Loucy (cell line): ENCODE measurements around the gene TMEM217.
A peak's percentile ranks its signal among the peaks of the same experiment; 100 is the strongest.

Source experiments
- H2AFZ ChIP-seq: fragments of 200-600 bp; sonication (generic); 2 replicates; pipeline ENCODE4 v1.6.0; 2016; ENCODE audit warnings: antibody characterized with exemption, mild to moderate bottlenecking, low read length, moderate library complexity
- H3F3A ChIP-seq: fragments of 200-600 bp; 2 replicates; pipeline ENCODE4 v1.6.0; 2016; ENCODE audit warnings: antibody characterized with exemption, low read depth, mild to moderate bottlenecking
- H3K27me3 ChIP-seq: fragments of 200-600 bp; sonication (generic); 2 replicates; pipeline ENCODE4 v1.6.1; 2014; ENCODE audit warnings: low read length, mild to moderate bottlenecking; ENCODE audit not compliant: insufficient read depth, poor library complexity, severe bottlenecking
- H3K36me3 ChIP-seq: fragments of 200-600 bp; sonication (generic); 2 replicates; pipeline ENCODE4 v1.6.1; 2016; ENCODE audit warnings: low read length; ENCODE audit not compliant: insufficient read depth
- H3K4me1 ChIP-seq: fragments of 200-600 bp; sonication (generic); 2 replicates; pipeline ENCODE4 v1.5.1; 2014; ENCODE audit warnings: low read length, mild to moderate bottlenecking; ENCODE audit not compliant: insufficient read depth, poor library complexity, severe bottlenecking
- H3K4me2 ChIP-seq: fragments of 200-600 bp; sonication (generic); 2 replicates; pipeline ENCODE4 v1.6.0; 2014; ENCODE audit warnings: antibody characterized with exemption, low read length, low read depth, mild to moderate bottlenecking; ENCODE audit not compliant: poor library complexity, severe bottlenecking
- H3K4me3 ChIP-seq: fragments of 200-600 bp; sonication (generic); 2 replicates; pipeline ENCODE4 v1.5.1; 2014; ENCODE audit warnings: low read length, mild to moderate bottlenecking, mixed read lengths; ENCODE audit not compliant: poor library complexity, severe bottlenecking
- H3K79me2 ChIP-seq: fragments of 200-600 bp; sonication (generic); 2 replicates; pipeline ENCODE4 v1.6.1; 2014; ENCODE audit warnings: low read length; ENCODE audit not compliant: insufficient read depth
- H3K9ac ChIP-seq: fragments of 200-600 bp; sonication (generic); 2 replicates; pipeline ENCODE4 v1.6.0; 2014; ENCODE audit warnings: mild to moderate bottlenecking, low read depth, low read length, moderate library complexity; ENCODE audit not compliant: poor library complexity, severe bottlenecking
- H3K9me2 ChIP-seq: fragments of 200-600 bp; sonication (generic); replicated peaks from 2 replicates; pipeline ENCODE4 v1.6.1; 2016; ENCODE audit warnings: low read depth, low read length, mixed read lengths
- H3K9me3 ChIP-seq: fragments of 200-600 bp; sonication (generic); 2 replicates; pipeline ENCODE4 v1.6.1; 2014; ENCODE audit warnings: mild to moderate bottlenecking, antibody characterized with exemption, low read length, low read depth; ENCODE audit not compliant: insufficient read depth
- H4K20me1 ChIP-seq: fragments of 200-600 bp; sonication (generic); 2 replicates; pipeline ENCODE4 v1.6.0; 2014; ENCODE audit warnings: antibody characterized with exemption, low read length, mild to moderate bottlenecking; ENCODE audit not compliant: insufficient read depth, poor library complexity, severe bottlenecking
- EZH2phosphoT487 ChIP-seq: fragments of 200-600 bp; IDR thresholded peaks from 2 replicates; pipeline ENCODE4 v1.6.1; 2018; ENCODE audit warnings: antibody characterized with exemption, mild to moderate bottlenecking, moderate library complexity, borderline replicate concordance
- TF ChIP-seq, protein P1 (sequence below): fragments of 200-600 bp; sonication (generic); conservative IDR thresholded peaks from 2 replicates; pipeline ENCODE4 v1.5.1; 2014; ENCODE audit warnings: mild to moderate bottlenecking, antibody characterized with exemption, low read length

The TMEM217 gene

DNA sequence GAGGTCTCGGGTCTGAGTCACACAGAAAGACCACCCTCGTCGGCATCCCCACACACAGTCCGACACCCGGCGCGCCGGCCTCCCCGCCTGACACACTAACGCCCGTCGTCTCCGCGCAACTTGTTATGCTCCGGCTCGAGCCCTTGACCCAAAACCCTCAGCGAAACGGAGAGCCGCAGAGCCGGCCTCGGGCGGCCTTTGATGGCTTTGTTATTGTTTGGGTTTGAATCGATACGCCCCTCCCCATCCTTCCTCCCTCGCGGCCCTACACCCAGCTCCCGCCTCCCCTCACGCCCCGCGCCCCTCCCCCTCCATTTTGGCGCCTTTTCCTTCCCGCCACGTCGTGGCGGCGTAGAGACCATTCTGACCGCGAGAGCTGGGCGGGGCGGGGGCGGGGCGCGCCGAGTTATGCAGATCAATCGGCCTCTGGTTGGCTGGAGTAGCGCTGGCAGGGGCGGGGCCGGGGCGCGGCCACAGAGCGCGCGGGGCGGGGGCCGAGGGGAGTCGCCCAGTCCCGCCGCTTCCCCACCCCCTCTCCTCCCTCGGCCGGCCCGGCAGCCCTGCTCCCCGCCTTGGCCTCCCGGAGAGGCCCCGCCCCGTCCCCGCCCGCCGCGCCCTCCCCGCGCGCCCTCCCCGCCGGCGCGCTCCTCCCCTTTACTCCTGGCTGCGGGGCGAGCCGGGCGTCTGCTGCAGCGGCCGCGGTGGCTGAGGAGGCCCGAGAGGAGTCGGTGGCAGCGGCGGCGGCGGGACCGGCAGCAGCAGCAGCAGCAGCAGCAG lies 88.3 kb downstream of the TMEM217 start, which contains the start of gene PIM1:
Gene PIM1, plus strand, starts transcription at position 657 of the 777 bp plus-strand sequence. CDS start 424 bp downstream, outside the sequence.
- Histone ChIP-seq H3K9ac (peak within 1 kb of the TSS; percentile 99), H3K79me2 (peaks cover 42% of the 10 kb centered on the region), H3K9me2 (no peaks in the 10 kb centered on the region), H2AFZ (peak within 1 kb of the TSS; percentile 93), H3F3A (peaks cover 5% of the 10 kb centered on the region; the same call in 1 of the 2 replicates), H4K20me1 (peaks cover 22% of the 10 kb centered on the region), H3K4me1 (peaks cover 26% of the 10 kb centered on the region), H3K4me2 (peak within 1 kb of the TSS; percentile 89), H3K4me3 (peak within 1 kb of the TSS; percentile 92), H3K27me3 (no peaks in the 10 kb centered on the region), H3K9me3 (no peaks in the 10 kb centered on the region), H3K36me3 (peaks cover 19% of the 10 kb centered on the region; the same call in 1 of the 2 replicates)
- TF ChIP-seq, protein P1, sequence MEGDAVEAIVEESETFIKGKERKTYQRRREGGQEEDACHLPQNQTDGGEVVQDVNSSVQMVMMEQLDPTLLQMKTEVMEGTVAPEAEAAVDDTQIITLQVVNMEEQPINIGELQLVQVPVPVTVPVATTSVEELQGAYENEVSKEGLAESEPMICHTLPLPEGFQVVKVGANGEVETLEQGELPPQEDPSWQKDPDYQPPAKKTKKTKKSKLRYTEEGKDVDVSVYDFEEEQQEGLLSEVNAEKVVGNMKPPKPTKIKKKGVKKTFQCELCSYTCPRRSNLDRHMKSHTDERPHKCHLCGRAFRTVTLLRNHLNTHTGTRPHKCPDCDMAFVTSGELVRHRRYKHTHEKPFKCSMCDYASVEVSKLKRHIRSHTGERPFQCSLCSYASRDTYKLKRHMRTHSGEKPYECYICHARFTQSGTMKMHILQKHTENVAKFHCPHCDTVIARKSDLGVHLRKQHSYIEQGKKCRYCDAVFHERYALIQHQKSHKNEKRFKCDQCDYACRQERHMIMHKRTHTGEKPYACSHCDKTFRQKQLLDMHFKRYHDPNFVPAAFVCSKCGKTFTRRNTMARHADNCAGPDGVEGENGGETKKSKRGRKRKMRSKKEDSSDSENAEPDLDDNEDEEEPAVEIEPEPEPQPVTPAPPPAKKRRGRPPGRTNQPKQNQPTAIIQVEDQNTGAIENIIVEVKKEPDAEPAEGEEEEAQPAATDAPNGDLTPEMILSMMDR = no peak
- no peak for TF ChIP-seq EZH2phosphoT487

GRCh38 chr6:37168811-37169495 lies 89.0 kb downstream of the TMEM217 start:
- Histone ChIP-seq H3K36me3 (peaks cover 12% of the 10 kb centered on the region; the same call in 1 of the 2 replicates), H3K9me2 (no peaks in the 10 kb centered on the region), H3K4me3 (peak overlapping the region; percentile 92), H2AFZ (peak overlapping the region; percentile 93), H4K20me1 (peaks cover 16% of the 10 kb centered on the region), H3K9me3 (no peaks in the 10 kb centered on the region), H3F3A (peaks cover 5% of the 10 kb centered on the region; the same call in 1 of the 2 replicates), H3K4me2 (peak overlapping the region; percentile 89), H3K4me1 (peaks cover 23% of the 10 kb centered on the region), H3K9ac (peak overlapping the region; percentile 99), H3K79me2 (peaks cover 34% of the 10 kb centered on the region), H3K27me3 (no peaks in the 10 kb centered on the region)
- TF ChIP-seq EZH2phosphoT487 = no peak
- TF ChIP-seq, protein P1 = no peak

GRCh38 chr6:37168163-37168758 lies 89.7 kb downstream of the TMEM217 start:
- Histone ChIP-seq H3K79me2 (peaks cover 28% of the 10 kb centered on the region), H3K9me2 (no peaks in the 10 kb centered on the region), H2AFZ (no peak overlapping the region), H3K4me3 (peak overlapping the region; percentile 92), H3K4me2 (peak overlapping the region; percentile 89), H3K27me3 (no peaks in the 10 kb centered on the region), H3F3A (peaks cover 5% of the 10 kb centered on the region; the same call in 1 of the 2 replicates), H3K36me3 (peaks cover 5% of the 10 kb centered on the region; the same call in 1 of the 2 replicates), H3K9ac (peak overlapping the region; percentile 99), H4K20me1 (peaks cover 10% of the 10 kb centered on the region), H3K4me1 (peaks cover 22% of the 10 kb centered on the region), H3K9me3 (no peaks in the 10 kb centered on the region)
- TF ChIP-seq, protein P1 = no peak
- TF ChIP-seq EZH2phosphoT487 = no peak
